IMR-90 (cell line): ENCODE data around the gene SPPL2A. TPM values are rescaled to one million over a fixed set of nuclear protein-coding genes. Genes with fewer than 3 reads are reported as not detected.

Experiments used
- ATAC-seq: fragments of 200-7000 bp; cut with Tn5 transposase; 2 replicates; pipeline ENCODE4 v1.9.1; 2020; ENCODE audit warnings: low read depth, mild to moderate bottlenecking, moderate library complexity
- BruUV-seq: library from RNA; stranded (reverse); fragments of 400-500 nt; replicated peaks from 2 replicates; lab custom pipeline; 2021; lab: Mats Ljungman, UMichigan
- CTCF ChIA-PET: fragments of 300-600 bp; formaldehyde crosslinking; extraction: SDS; loops from one replicate; lab custom pipeline; 2021; ENCODE audit warnings: antibody characterized with exemption; lab: Yijun Ruan, JAX
- POLR2A ChIA-PET: fragments of 300-600 bp; sonication (Branson Sonifier 250); formaldehyde crosslinking; loops from one replicate; lab custom pipeline; 2022; ENCODE audit warnings: antibody characterized with exemption; ENCODE audit not compliant: unreplicated experiment; lab: Charles Lee
- DNase-seq: peaks from one replicate; pipeline ENCODE4 v3.0.0; 2013
- H2AFZ ChIP-seq: replicated peaks from 2 replicates; pipeline ENCODE3; 2013; ENCODE audit warnings: low read length, mild to moderate bottlenecking; ENCODE audit not compliant: poor library complexity
- H2AK5ac ChIP-seq: 2 replicates; pipeline ENCODE4 v1.6.1; 2013; ENCODE audit warnings: low read depth, low read length, inconsistent platforms
- H2AK9ac ChIP-seq: replicated peaks from 2 replicates; pipeline ENCODE3; 2013; ENCODE audit warnings: mild to moderate bottlenecking, low read depth, low read length, moderate library complexity; ENCODE audit not compliant: poor library complexity
- H2BK120ac ChIP-seq: 2 replicates; pipeline ENCODE4 v1.6.1; 2013; ENCODE audit warnings: low read depth, low read length, inconsistent platforms
- H2BK15ac ChIP-seq: 3 replicates; pipeline ENCODE4 v1.6.1; 2013; ENCODE audit warnings: low read depth, low read length, inconsistent platforms
- H2BK20ac ChIP-seq: 2 replicates; pipeline ENCODE4 v1.6.1; 2013; ENCODE audit warnings: low read depth, mild to moderate bottlenecking, inconsistent platforms, low read length, moderate library complexity
- H2BK5ac ChIP-seq: 2 replicates; pipeline ENCODE4 v1.6.1; 2013; ENCODE audit warnings: mild to moderate bottlenecking, low read depth, low read length, inconsistent platforms; ENCODE audit not compliant: poor library complexity, severe bottlenecking
- H3K14ac ChIP-seq: replicated peaks from 2 replicates; pipeline ENCODE4 v1.6.1; 2013; ENCODE audit warnings: low read depth, low read length, inconsistent platforms
- H3K18ac ChIP-seq: 2 replicates; pipeline ENCODE4 v1.6.1; 2013; ENCODE audit warnings: low read depth, low read length, control low read depth
- H3K23ac ChIP-seq: 2 replicates; pipeline ENCODE4 v1.6.1; 2013; ENCODE audit warnings: low read depth, low read length, inconsistent platforms
- H3K27ac ChIP-seq: 2 replicates; pipeline ENCODE4 v1.5.1; 2013; ENCODE audit warnings: mild to moderate bottlenecking, control low read depth, low read length; ENCODE audit not compliant: insufficient read depth
- H3K27me3 ChIP-seq: 2 replicates; pipeline ENCODE4 v1.6.1; 2013; ENCODE audit warnings: low read length; ENCODE audit not compliant: control insufficient read depth, insufficient read depth
- H3K36me3 ChIP-seq: 2 replicates; pipeline ENCODE4 v1.6.1; 2013; ENCODE audit warnings: low read length, mixed read lengths; ENCODE audit not compliant: control insufficient read depth, insufficient read depth
- H3K4ac ChIP-seq: 2 replicates; pipeline ENCODE4 v1.6.1; 2013; ENCODE audit warnings: low read depth, low read length, inconsistent platforms
- H3K4me1 ChIP-seq: 2 replicates; pipeline ENCODE4 v1.6.1; 2013; ENCODE audit warnings: low read length, mixed read lengths; ENCODE audit not compliant: control insufficient read depth, insufficient read depth
- H3K4me2 ChIP-seq: 2 replicates; pipeline ENCODE4 v1.6.1; 2013; ENCODE audit warnings: low read depth, mild to moderate bottlenecking, control low read depth, low read length, moderate library complexity
- H3K4me3 ChIP-seq: 2 replicates; pipeline ENCODE4 v1.5.1; 2013; ENCODE audit warnings: low read depth, mild to moderate bottlenecking, control low read depth, low read length, moderate library complexity; ENCODE audit not compliant: insufficient read depth
- H3K56ac ChIP-seq: 2 replicates; pipeline ENCODE4 v1.6.1; 2013; ENCODE audit warnings: low read length, inconsistent platforms; ENCODE audit not compliant: insufficient read depth; ENCODE audit errors: extremely low read depth
- H3K79me1 ChIP-seq, 2 experiments: 2 replicates each; pipeline ENCODE4 v1.6.1; 2013; ENCODE audit warnings: low read length in 2 of 2, inconsistent platforms in 1 of 2, low read depth in 1 of 2
- H3K9ac ChIP-seq: 2 replicates; pipeline ENCODE4 v1.6.1; 2013; ENCODE audit warnings: low read depth, low read length, control low read depth
- H3K9me1 ChIP-seq: 2 replicates; pipeline ENCODE4 v1.6.1; 2013; ENCODE audit warnings: low read length, inconsistent platforms; ENCODE audit not compliant: insufficient read depth
- H3K9me3 ChIP-seq: 2 replicates; pipeline ENCODE4 v1.6.1; 2013; ENCODE audit warnings: low read length; ENCODE audit not compliant: control insufficient read depth, insufficient read depth
- H4K20me1 ChIP-seq: 2 replicates; pipeline ENCODE4 v1.6.1; 2013; ENCODE audit warnings: low read length, inconsistent platforms; ENCODE audit not compliant: insufficient read depth
- H4K5ac ChIP-seq: 2 replicates; pipeline ENCODE4 v1.6.1; 2013; ENCODE audit warnings: mild to moderate bottlenecking, low read depth, low read length, control low read depth
- H4K8ac ChIP-seq, 2 experiments: 2 replicates each; pipeline ENCODE4 v1.6.1; 2013; ENCODE audit warnings: low read depth in 2 of 2, low read length in 2 of 2, control low read depth in 1 of 2, inconsistent platforms in 1 of 2
- H4K91ac ChIP-seq: 2 replicates; pipeline ENCODE4 v1.6.1; 2013; ENCODE audit warnings: low read depth, low read length, inconsistent platforms; ENCODE audit not compliant: insufficient read depth
- BHLHE40 ChIP-seq: fragments of 150-350 bp; IDR thresholded peaks from 2 replicates; pipeline ENCODE4 v1.6.1; 2016; ENCODE audit warnings: mild to moderate bottlenecking, low read depth, low read length
- CEBPB ChIP-seq: IDR thresholded peaks from 2 replicates; pipeline ENCODE4 v1.6.1; 2012; ENCODE audit warnings: low read depth, low read length, improper control_type of control experiment
- CHD1 ChIP-seq: IDR thresholded peaks from 2 replicates; pipeline ENCODE4 v1.6.1; 2012; ENCODE audit warnings: low read depth, low read length, improper control_type of control experiment
- CTCF ChIP-seq: conservative IDR thresholded peaks from 2 replicates; pipeline ENCODE4 v1.5.1; 2012; ENCODE audit warnings: mild to moderate bottlenecking, low read depth, low read length, improper control_type of control experiment
- ELK1 ChIP-seq: fragments of 150-350 bp; IDR thresholded peaks from 2 replicates; pipeline ENCODE4 v1.6.1; 2016; ENCODE audit warnings: low read depth, mild to moderate bottlenecking, low read length, moderate library complexity, borderline replicate concordance
- FOS ChIP-seq: fragments of 150-350 bp; IDR thresholded peaks from 2 replicates; pipeline ENCODE4 v1.6.1; 2016; ENCODE audit warnings: low read depth, low read length
- MAFK ChIP-seq: IDR thresholded peaks from 2 replicates; pipeline ENCODE4 v1.6.1; 2012; ENCODE audit warnings: low read depth, low read length, improper control_type of control experiment
- MAZ ChIP-seq: IDR thresholded peaks from 2 replicates; pipeline ENCODE4 v1.6.1; 2012; ENCODE audit warnings: low read depth, mild to moderate bottlenecking, low read length, improper control_type of control experiment, moderate library complexity, borderline replicate concordance
- MXI1 ChIP-seq: IDR thresholded peaks from 2 replicates; pipeline ENCODE4 v1.6.1; 2012; ENCODE audit warnings: low read depth, mild to moderate bottlenecking, low read length, moderate library complexity, borderline replicate concordance
- NFE2L2 ChIP-seq: fragments of 150-350 bp; IDR thresholded peaks from 2 replicates; pipeline ENCODE4 v1.6.1; 2016; ENCODE audit warnings: low read depth, mild to moderate bottlenecking, low read length
- POLR2A ChIP-seq: IDR thresholded peaks from 2 replicates; pipeline ENCODE4 v1.6.1; 2012; ENCODE audit warnings: mild to moderate bottlenecking, low read depth, low read length
- RAD21 ChIP-seq: IDR thresholded peaks from 2 replicates; pipeline ENCODE4 v1.6.1; 2012; ENCODE audit warnings: low read length, improper control_type of control experiment
- RCOR1 ChIP-seq: IDR thresholded peaks from 2 replicates; pipeline ENCODE4 v1.6.1; 2012; ENCODE audit warnings: mild to moderate bottlenecking, low read length, improper control_type of control experiment; ENCODE audit not compliant: insufficient replicate concordance
- RFX5 ChIP-seq: IDR thresholded peaks from 2 replicates; pipeline ENCODE4 v1.8.0; 2012; ENCODE audit warnings: low read depth, mild to moderate bottlenecking, low read length, moderate library complexity
- SMC3 ChIP-seq: fragments of 150-350 bp; IDR thresholded peaks from 2 replicates; pipeline ENCODE4 v1.6.1; 2016; ENCODE audit warnings: low read depth, mild to moderate bottlenecking, antibody characterized with exemption, low read length, moderate library complexity
- USF2 ChIP-seq: fragments of 150-350 bp; IDR thresholded peaks from 2 replicates; pipeline ENCODE4 v1.6.1; 2017; ENCODE audit warnings: mild to moderate bottlenecking, antibody characterized with exemption, low read length, low read depth
- WGBS, 2 experiments: methylation state at CpG; one replicate each; pipeline versions ENCODE4 v1.1.5 to v1.1.7; 2013; ENCODE audit warnings: missing lambda C conversion rate in 2 of 2; ENCODE audit not compliant: insufficient read length in 1 of 2; ENCODE audit errors: extremely low coverage in 2 of 2; 5-methylcytosine and 5-hydroxymethylcytosine counted together
- dilution Hi-C: fragments of 300-500 bp; cut with HindIII; formaldehyde crosslinking; loops from one replicate; pipeline ENCODE4 v1.14.3; 2018; ENCODE audit warnings: low sequenced_read_pairs; ENCODE audit not compliant: unreplicated experiment
- in situ Hi-C: fragments of 300-500 bp; cut with MboI; formaldehyde crosslinking; loops from 3 replicates; pipeline ENCODE4 v1.14.3; 2019; ENCODE audit warnings: low sequenced_read_pairs, inconsistent platforms, mixed read lengths
- intact Hi-C: fragments of 100-400 bp; cut with micrococcal nuclease; formaldehyde crosslinking; loops from 2 replicates; pipeline ENCODE4 v1.10.0; 2022
- polyA plus RNA-seq, 3 experiments: library from polyadenylated mRNA; depleted of rRNA; stranded (reverse); fragments of >200 nt; gene quantifications; 2 replicates each; pipeline ENCODE4 v1.2.3, GENCODE V29; 2012; ENCODE audit warnings: low replicate concordance in 1 of 3
- total RNA-seq: library from RNA; depleted of rRNA; stranded (reverse); fragments of >200 nt; gene quantifications from 2 replicates; pipeline ENCODE4 v1.2.3, GENCODE V29; 2012

SPPL2A gene
- total and polyA plus RNA-seq, 2 of the 4 experiments (the other 2 are of a cell fraction): 29.2 to 53.8 TPM

GRCh38 chr15:50726315-50726714 lies 39.2 kb downstream of the SPPL2A start:
- Histone ChIP-seq H3K4me2 (no peak overlapping the region), H4K8ac (no peak overlapping the region), H3K9ac (no peak overlapping the region), H3K4ac (no peak overlapping the region), H2AFZ (no peak overlapping the region), H3K36me3 (peaks cover 15% of the 10 kb centered on the region), H2BK15ac (no peak overlapping the region), H4K91ac (no peak overlapping the region), H3K4me1 (no peaks in the 10 kb centered on the region; the same call in 1 of the 2 replicates), H3K27ac (no peak overlapping the region), H3K9me3 (no peaks in the 10 kb centered on the region), H3K18ac (no peak overlapping the region), H4K20me1 (no peaks in the 10 kb centered on the region), H3K27me3 (no peaks in the 10 kb centered on the region), H3K56ac (no peak overlapping the region), H2AK5ac (no peak overlapping the region), H2BK120ac (no peak overlapping the region), H2BK5ac (no peak overlapping the region), H2AK9ac (no peak overlapping the region), H3K79me1 (0 out of 4 replicates have a peak, but pooled peaks cover 0 to 4% of the 10 kb centered on the region in 2 experiments), H3K4me3 (no peak overlapping the region), H2BK20ac (no peak overlapping the region), H3K23ac (no peak overlapping the region), H3K14ac (no peak overlapping the region), H4K5ac (no peak overlapping the region), H3K9me1 (no peaks in the 10 kb centered on the region)
- ChIA-PET POLR2A (no interaction called here), CTCF (no interaction called here)
- no peak for ATAC-seq
- intact Hi-C loops: no loop called here
- dilution Hi-C loops: no loop called here
- no peak for TF ChIP-seq FOS
- no peak for TF ChIP-seq MAFK
- TF ChIP-seq POLR2A: no peak
- no peak for TF ChIP-seq ELK1
- TF ChIP-seq BHLHE40: no peak
- no peak for TF ChIP-seq MAZ
- no peak for TF ChIP-seq USF2
- TF ChIP-seq SMC3: no peak
- no peak for TF ChIP-seq CHD1
- no peak for TF ChIP-seq CTCF
- TF ChIP-seq NFE2L2: no peak
- TF ChIP-seq MXI1: no peak
- no peak for TF ChIP-seq RCOR1
- no peak for TF ChIP-seq RAD21
- no peak for TF ChIP-seq CEBPB
- TF ChIP-seq RFX5: no peak
- in situ Hi-C loops: no loop called here
- DNase-seq: no peak
- no CpG with 5 or more reads among the region's 1 CpG for WGBS, 2 experiments
- no TSS peak for BruUV-seq
